Measurements from ENCODE around the gene DMAP1. TPM values are rescaled to one million over a fixed set of nuclear protein-coding genes. Genes with fewer than 3 reads are reported as not detected.

The DMAP1 gene
- total and polyA plus RNA-seq, 2 donors from 2014 or later = 43.0 to 62.0 TPM

DNA sequence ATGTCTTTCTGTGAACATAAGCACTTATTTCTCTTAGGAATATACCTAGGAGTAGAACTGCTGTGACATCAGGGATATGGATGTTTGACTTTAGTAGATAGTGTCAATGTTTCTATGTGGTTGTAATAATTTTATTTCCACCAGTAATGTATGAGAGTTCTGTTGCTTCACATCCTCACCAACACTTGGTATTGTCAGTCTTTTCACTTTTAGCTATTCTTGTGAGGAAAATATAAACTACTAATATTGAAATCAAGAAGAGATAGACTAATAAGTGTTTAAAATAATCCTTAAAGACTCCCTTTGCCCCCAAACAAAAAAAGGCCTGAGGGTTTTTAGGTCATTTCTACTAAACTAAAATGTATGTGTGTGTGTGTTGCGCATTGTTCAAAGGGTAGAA, 2.7 kb upstream of the DMAP1 start:
- no peaks in the 10 kb centered on the region for H3K27me3 ChIP-seq (ENCODE audit: control insufficient read depth, insufficient read depth, low read length)
- DNase-seq (no peak), FAIRE-seq (no peak)
- H3K4me3 ChIP-seq (ENCODE audit: low read length in 3 of 3) = no peak overlapping the region
- H3K36me3 ChIP-seq (ENCODE audit: control insufficient read depth in 2 of 3, insufficient read depth in 3 of 3, low read length in 3 of 3) = peaks cover 0 to 8% (median 3%) of the 10 kb centered on the region in 3 donors
- no peak overlapping the region for H3K9ac ChIP-seq (ENCODE audit: low read length in 3 of 3)
- TF ChIP-seq, protein P1, sequence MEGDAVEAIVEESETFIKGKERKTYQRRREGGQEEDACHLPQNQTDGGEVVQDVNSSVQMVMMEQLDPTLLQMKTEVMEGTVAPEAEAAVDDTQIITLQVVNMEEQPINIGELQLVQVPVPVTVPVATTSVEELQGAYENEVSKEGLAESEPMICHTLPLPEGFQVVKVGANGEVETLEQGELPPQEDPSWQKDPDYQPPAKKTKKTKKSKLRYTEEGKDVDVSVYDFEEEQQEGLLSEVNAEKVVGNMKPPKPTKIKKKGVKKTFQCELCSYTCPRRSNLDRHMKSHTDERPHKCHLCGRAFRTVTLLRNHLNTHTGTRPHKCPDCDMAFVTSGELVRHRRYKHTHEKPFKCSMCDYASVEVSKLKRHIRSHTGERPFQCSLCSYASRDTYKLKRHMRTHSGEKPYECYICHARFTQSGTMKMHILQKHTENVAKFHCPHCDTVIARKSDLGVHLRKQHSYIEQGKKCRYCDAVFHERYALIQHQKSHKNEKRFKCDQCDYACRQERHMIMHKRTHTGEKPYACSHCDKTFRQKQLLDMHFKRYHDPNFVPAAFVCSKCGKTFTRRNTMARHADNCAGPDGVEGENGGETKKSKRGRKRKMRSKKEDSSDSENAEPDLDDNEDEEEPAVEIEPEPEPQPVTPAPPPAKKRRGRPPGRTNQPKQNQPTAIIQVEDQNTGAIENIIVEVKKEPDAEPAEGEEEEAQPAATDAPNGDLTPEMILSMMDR (IDR thresholded peaks at IDR 0.05; ENCODE audit: borderline replicate concordance, extremely low read depth, insufficient read depth) = no peak
- intact Hi-C loops (cut with DNase I) = no loop called here
- H3K27ac ChIP-seq (ENCODE audit: low read depth in 2 of 2, low read length in 2 of 2) = no peak overlapping the region
- H3K9me3 ChIP-seq (ENCODE audit: control insufficient read depth in 2 of 3, insufficient read depth in 1 of 3, low read length in 3 of 3) = no peaks in the 10 kb centered on the region
- H3K4me1 ChIP-seq (ENCODE audit: control insufficient read depth in 2 of 3, insufficient read depth in 2 of 3, low read depth in 1 of 3, low read length in 3 of 3) = peaks cover 3 to 17% (median 12%) of the 10 kb centered on the region in 3 donors

DNA sequence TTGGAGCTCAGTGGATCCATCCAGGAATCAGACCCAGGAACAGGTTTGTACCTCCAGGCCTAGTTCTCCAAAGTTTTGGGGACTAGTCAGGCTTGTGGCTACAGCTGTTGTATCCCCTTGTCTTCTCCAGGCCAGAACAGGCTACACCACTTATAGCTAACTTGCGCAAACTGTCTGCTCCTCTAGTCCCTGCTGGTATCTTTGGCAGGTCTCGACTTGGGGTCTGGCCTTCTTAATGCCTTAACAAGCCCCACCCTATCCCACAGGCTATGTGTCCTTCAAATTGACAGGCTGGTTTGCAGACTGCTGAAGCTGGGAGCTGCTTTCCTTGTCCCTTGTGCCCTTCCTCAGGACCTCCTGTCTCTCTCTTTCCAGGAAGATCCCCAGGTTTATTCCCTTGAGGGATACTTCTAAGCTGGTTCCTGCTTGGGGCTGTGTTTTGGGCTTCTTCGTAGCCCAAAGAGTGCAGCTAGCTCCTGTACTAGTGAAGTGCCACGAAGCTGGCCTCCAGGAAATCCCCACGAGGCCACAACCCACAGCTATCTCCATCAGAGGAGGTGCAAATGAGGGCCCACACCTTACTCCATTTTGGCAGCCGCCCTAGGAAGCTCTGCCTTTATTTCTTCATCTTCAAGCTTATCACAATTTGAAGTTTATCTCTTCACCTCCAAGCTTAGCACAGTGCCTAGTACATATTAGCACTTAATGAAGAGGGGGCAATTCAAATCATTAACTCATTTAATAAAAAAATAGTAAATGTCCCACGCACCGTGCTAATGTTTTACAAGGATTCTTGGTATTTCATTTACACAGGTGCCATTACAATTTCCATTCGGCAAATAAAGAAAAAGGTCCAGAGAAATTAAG, 683 bp upstream of the DMAP1 start:
- DNase-seq (no peak), FAIRE-seq (no peak)
- TF ChIP-seq, protein P1 (IDR thresholded peaks at IDR 0.05; ENCODE audit: borderline replicate concordance, extremely low read depth, insufficient read depth) = no peak
- peak overlapping the region; percentile 83 to 96 (median 93) for H3K4me3 ChIP-seq (ENCODE audit: low read length in 3 of 3)
- intact Hi-C loops (cut with DNase I) = no loop called here
- peak overlapping the region in 1 of 2 donors; percentile 59 for H3K27ac ChIP-seq (ENCODE audit: low read depth in 2 of 2, low read length in 2 of 2)
- no peaks in the 10 kb centered on the region for H3K9me3 ChIP-seq (ENCODE audit: control insufficient read depth in 2 of 3, insufficient read depth in 1 of 3, low read length in 3 of 3)
- no peaks in the 10 kb centered on the region for H3K27me3 ChIP-seq (ENCODE audit: control insufficient read depth, insufficient read depth, low read length)
- peaks cover 0 to 20% (median 3%) of the 10 kb centered on the region in 3 donors for H3K36me3 ChIP-seq (ENCODE audit: control insufficient read depth in 2 of 3, insufficient read depth in 3 of 3, low read length in 3 of 3)
- peak overlapping the region; percentile 26 to 92 (median 65) for H3K9ac ChIP-seq (ENCODE audit: low read length in 3 of 3)
- peaks cover 3 to 17% (median 14%) of the 10 kb centered on the region in 3 donors for H3K4me1 ChIP-seq (ENCODE audit: control insufficient read depth in 2 of 3, insufficient read depth in 2 of 3, low read depth in 1 of 3, low read length in 3 of 3)

DNA sequence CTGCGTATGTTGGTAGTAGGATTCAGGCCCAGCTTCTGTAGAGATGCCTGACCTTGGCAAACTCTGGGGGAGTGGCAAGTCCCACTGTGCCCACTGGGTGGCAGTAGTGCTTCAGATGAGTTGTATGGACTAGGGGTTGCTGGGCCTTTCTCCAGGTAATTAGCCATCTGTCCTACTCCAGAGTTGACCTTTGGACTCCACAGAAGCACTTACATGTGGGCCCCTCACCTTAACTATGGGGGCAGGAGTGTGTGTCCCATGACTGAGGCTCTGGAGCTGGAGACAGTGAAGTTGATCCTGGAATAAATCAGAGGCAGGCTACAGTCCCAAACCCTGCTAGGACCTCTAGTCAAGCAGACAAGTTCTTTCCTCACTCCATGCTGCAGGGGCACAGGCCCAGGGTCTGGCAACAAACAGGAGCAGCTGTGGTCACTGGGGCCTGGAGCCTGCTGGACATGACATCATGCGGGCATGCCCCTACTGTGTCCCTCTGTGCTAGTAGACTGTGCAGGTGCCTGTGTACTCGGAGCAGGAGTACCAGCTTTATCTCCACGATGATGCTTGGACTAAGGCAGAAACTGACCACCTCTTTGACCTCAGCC, 4.6 kb downstream of the DMAP1 start:
- no peak for FAIRE-seq
- peaks cover 3 to 16% (median 14%) of the 10 kb centered on the region in 3 donors for H3K4me1 ChIP-seq (ENCODE audit: control insufficient read depth in 2 of 3, insufficient read depth in 2 of 3, low read depth in 1 of 3, low read length in 3 of 3)
- TF ChIP-seq, protein P1 (IDR thresholded peaks at IDR 0.05; ENCODE audit: borderline replicate concordance, extremely low read depth, insufficient read depth) = peak; percentile 92
- no peak overlapping the region for H3K27ac ChIP-seq (ENCODE audit: low read depth in 2 of 2, low read length in 2 of 2)
- DNase-seq = peak; percentile 81 to 91 (median 83)
- no peak overlapping the region for H3K4me3 ChIP-seq (ENCODE audit: low read length in 3 of 3)
- H3K36me3 ChIP-seq (ENCODE audit: control insufficient read depth in 2 of 3, insufficient read depth in 3 of 3, low read length in 3 of 3) = peaks cover 6 to 52% (median 25%) of the 10 kb centered on the region in 3 donors
- H3K9ac ChIP-seq (ENCODE audit: low read length in 3 of 3) = no peak overlapping the region
- intact Hi-C loops (cut with DNase I) = no loop called here
- no peaks in the 10 kb centered on the region for H3K27me3 ChIP-seq (ENCODE audit: control insufficient read depth, insufficient read depth, low read length)
- no peaks in the 10 kb centered on the region for H3K9me3 ChIP-seq (ENCODE audit: control insufficient read depth in 2 of 3, insufficient read depth in 1 of 3, low read length in 3 of 3)

All from kidney (tissue), 14 donors.